Stimulated activated CD8-positive, alpha-beta memory T cell treated with anti-CD3 and anti-CD28 coated beads, Interleukin-15, amount 100 ng/mL, for 4 hours (primary cell): ENCODE data around the gene PEX12.
"Not testable (repeated sequence)": the region's sequence is repeated elsewhere in the genome, so short reads cannot be mapped to it uniquely, and the experiment has no call there.

Experiments
- DNase-seq, 2 donors: peaks; one replicate each; pipeline ENCODE4 v3.0.0-alpha.2; 2020; ENCODE audit warnings: low read depth in 2 of 2

The PEX12 gene

GRCh38 chr17:35578929-35579432, 610 bp upstream of the PEX12 start:
- DNase-seq = no peak

- no peak for DNase-seq
These were observed 558 bp downstream of the PEX12 start for GRCh38 chr17:35577830-35578196.

GRCh38 chr17:35575759-35576158, 2.6 kb downstream of the PEX12 start:
- no peak for DNase-seq

GRCh38 chr17:35569405-35569804, 9.0 kb downstream of the PEX12 start:
- DNase-seq = no peak

GRCh38 chr17:35568561-35568960, 9.8 kb downstream of the PEX12 start:
- no peak for DNase-seq

GRCh38 chr17:35566968-35567367, 11.4 kb downstream of the PEX12 start:
- no peak for DNase-seq

- DNase-seq = not testable (repeated sequence)
These were observed 15.2 kb downstream of the PEX12 start for GRCh38 chr17:35563181-35563580.

- no peak for DNase-seq
These were observed 17.7 kb downstream of the PEX12 start, which contains the start of gene SLFN14 for GRCh38 chr17:35560703-35561102. TSS of gene SLFN14 (minus strand) at chr17:35560819. CDS start at chr17:35558062, 2,757 bp downstream.

- no peak for DNase-seq
These were observed 18.7 kb downstream of the PEX12 start for GRCh38 chr17:35559495-35560210.

- DNase-seq = no peak
These were observed 21.0 kb downstream of the PEX12 start for GRCh38 chr17:35557353-35557752.

- DNase-seq = no peak
These were observed 22.7 kb downstream of the PEX12 start for GRCh38 chr17:35555691-35556090.

GRCh38 chr17:35554668-35555067, 23.7 kb downstream of the PEX12 start:
- no peak for DNase-seq

GRCh38 chr17:35553310-35553709, 25.1 kb downstream of the PEX12 start:
- DNase-seq = no peak

GRCh38 chr17:35548978-35549377, 29.4 kb downstream of the PEX12 start:
- no peak for DNase-seq

- DNase-seq = no peak
These were observed 30.1 kb downstream of the PEX12 start for GRCh38 chr17:35548208-35548810.

- DNase-seq = no peak
These were observed 31.9 kb downstream of the PEX12 start for GRCh38 chr17:35546487-35546886.

- DNase-seq = no peak
These were observed 33.2 kb downstream of the PEX12 start for GRCh38 chr17:35545150-35545549.

GRCh38 chr17:35543856-35544255, 34.5 kb downstream of the PEX12 start:
- no peak for DNase-seq

- no peak for DNase-seq
These were observed 35.4 kb downstream of the PEX12 start for GRCh38 chr17:35542990-35543389.

GRCh38 chr17:35541434-35541833, 36.9 kb downstream of the PEX12 start:
- no peak for DNase-seq

GRCh38 chr17:35540589-35541404, 37.6 kb downstream of the PEX12 start:
- DNase-seq = no peak

GRCh38 chr17:35539659-35540026, 38.7 kb downstream of the PEX12 start:
- no peak for DNase-seq
